Mesenchymal stem cell (in vitro differentiated cells and primary cell): Measurements from ENCODE around the gene VSTM5.
A peak's percentile ranks its signal among the peaks of the same experiment; 100 is the strongest.

Source experiments
- DNase-seq: peaks from one replicate; pipeline ENCODE4 v3.0.0-alpha.2; 2013
- H2AFZ ChIP-seq: one replicate; pipeline ENCODE4 v1.6.1; 2013; ENCODE audit warnings: low read depth, mild to moderate bottlenecking, control low read depth, inconsistent platforms, low read length, moderate library complexity
- H2AK5ac ChIP-seq: 2 replicates; pipeline ENCODE4 v1.6.1; 2013; ENCODE audit warnings: low read length, moderate library complexity, mild to moderate bottlenecking, inconsistent platforms; ENCODE audit not compliant: severe bottlenecking
- H2BK120ac ChIP-seq: one replicate; pipeline ENCODE4 v1.6.1; 2013; ENCODE audit warnings: low read depth, mild to moderate bottlenecking, inconsistent platforms, low read length, moderate library complexity
- H2BK12ac ChIP-seq, 2 experiments: one replicate each; pipeline ENCODE4 v1.6.1; 2013; ENCODE audit warnings: inconsistent platforms in 2 of 2, low read length in 2 of 2, mild to moderate bottlenecking in 2 of 2, moderate library complexity in 2 of 2, control low read depth in 1 of 2
- H2BK15ac ChIP-seq: one replicate; pipeline ENCODE4 v1.6.1; 2013; ENCODE audit warnings: mild to moderate bottlenecking, low read depth, inconsistent platforms; ENCODE audit not compliant: poor library complexity, severe bottlenecking
- H2BK5ac ChIP-seq: 2 replicates; pipeline ENCODE4 v1.6.1; 2013; ENCODE audit warnings: low read depth, mild to moderate bottlenecking, low read length, control low read depth, inconsistent platforms; ENCODE audit not compliant: poor library complexity, severe bottlenecking
- H3K14ac ChIP-seq, 2 experiments: one replicate each; pipeline ENCODE4 v1.6.1; 2013; ENCODE audit warnings: inconsistent platforms in 2 of 2, low read length in 2 of 2, control low read depth in 1 of 2, mild to moderate bottlenecking in 1 of 2, moderate library complexity in 1 of 2
- H3K18ac ChIP-seq, 2 experiments: one replicate each; pipeline ENCODE4 v1.6.1; 2013; ENCODE audit warnings: inconsistent platforms in 2 of 2, low read length in 2 of 2, control low read depth in 1 of 2, low read depth in 1 of 2, mild to moderate bottlenecking in 1 of 2
- H3K23ac ChIP-seq, 2 experiments: one replicate each; pipeline ENCODE4 v1.6.1; 2013; ENCODE audit warnings: inconsistent platforms in 2 of 2, low read length in 2 of 2, mild to moderate bottlenecking in 2 of 2, moderate library complexity in 2 of 2, control low read depth in 1 of 2
- H3K27ac ChIP-seq: 2 replicates; pipeline ENCODE4 v1.5.1; 2013; ENCODE audit warnings: mild to moderate bottlenecking, moderate library complexity, low read length, control low read depth, inconsistent platforms; ENCODE audit not compliant: poor library complexity, severe bottlenecking
- H3K27me3 ChIP-seq, 2 experiments: 2 replicates each; pipeline versions ENCODE4 v1.6.1 to v1.7.0; 2013; ENCODE audit warnings: low read length in 2 of 2, mild to moderate bottlenecking in 2 of 2, moderate library complexity in 2 of 2, control low read depth in 1 of 2, inconsistent platforms in 1 of 2; ENCODE audit not compliant: control insufficient read depth in 1 of 2, insufficient read depth in 1 of 2
- H3K36me3 ChIP-seq, 2 experiments: 2 replicates each; pipeline versions ENCODE4 v1.6.1 to v1.7.0; 2013; ENCODE audit warnings: low read length in 2 of 2, control low read depth in 1 of 2, inconsistent platforms in 1 of 2, low read depth in 1 of 2, mild to moderate bottlenecking in 1 of 2; ENCODE audit not compliant: insufficient read depth in 2 of 2, control insufficient read depth in 1 of 2
- H3K4ac ChIP-seq, 2 experiments: one replicate each; pipeline ENCODE4 v1.6.1; 2013; ENCODE audit warnings: inconsistent platforms in 2 of 2, low read length in 2 of 2, mild to moderate bottlenecking in 2 of 2, moderate library complexity in 2 of 2, control low read depth in 1 of 2, low read depth in 1 of 2
- H3K4me1 ChIP-seq: 2 replicates; pipeline ENCODE4 v1.6.1; 2013; ENCODE audit warnings: low read depth, low read length, control low read depth; ENCODE audit not compliant: control insufficient read depth, insufficient read depth
- H3K4me2 ChIP-seq: 2 replicates; pipeline ENCODE4 v1.6.1; 2013; ENCODE audit warnings: low read length, mild to moderate bottlenecking, inconsistent platforms; ENCODE audit not compliant: poor library complexity, severe bottlenecking
- H3K4me3 ChIP-seq, 2 experiments: 2 replicates each; pipeline versions ENCODE4 v1.5.1 to v1.7.0; 2013; ENCODE audit warnings: low read length in 2 of 2, mild to moderate bottlenecking in 2 of 2, control low read depth in 1 of 2, low read depth in 1 of 2; ENCODE audit not compliant: insufficient read depth in 1 of 2
- H3K79me1 ChIP-seq: replicated peaks from 2 replicates; pipeline ENCODE4 v1.6.1; 2013; ENCODE audit warnings: mild to moderate bottlenecking, control low read depth, low read length, inconsistent platforms; ENCODE audit not compliant: poor library complexity, severe bottlenecking
- H3K9ac ChIP-seq: 2 replicates; pipeline ENCODE4 v1.7.0; 2013; ENCODE audit warnings: mild to moderate bottlenecking, low read length, moderate library complexity
- H3K9me3 ChIP-seq: 2 replicates; pipeline ENCODE4 v1.7.0; 2013; ENCODE audit warnings: mild to moderate bottlenecking, low read length; ENCODE audit not compliant: control insufficient read depth
- H4K8ac ChIP-seq: one replicate; pipeline ENCODE4 v1.6.1; 2013; ENCODE audit warnings: inconsistent platforms, mild to moderate bottlenecking, low read length, moderate library complexity
- H4K91ac ChIP-seq: one replicate; pipeline ENCODE4 v1.6.1; 2013; ENCODE audit warnings: mild to moderate bottlenecking, low read length, inconsistent platforms
- WGBS: methylation state at CpG from one replicate; pipeline ENCODE4 v1.1.7; 2013; ENCODE audit warnings: mixed read lengths; 5-methylcytosine and 5-hydroxymethylcytosine counted together

VSTM5 gene

GRCh38 chr11:93801366-93801765 lies 49.1 kb downstream of the VSTM5 start:
- peaks cover 20% of the 10 kb centered on the region for H3K79me1 ChIP-seq
- no peak overlapping the region for H2AFZ ChIP-seq
- no peak overlapping the region for H3K23ac ChIP-seq
- H3K36me3 ChIP-seq = peaks cover 20 to 90% of the 10 kb centered on the region in 2 experiments
- no peak overlapping the region for H4K91ac ChIP-seq
- no peak overlapping the region for H3K4ac ChIP-seq
- H3K9ac ChIP-seq = no peak overlapping the region
- H2AK5ac ChIP-seq = no peak overlapping the region
- no peaks in the 10 kb centered on the region for H3K27me3 ChIP-seq
- no peak overlapping the region for H3K18ac ChIP-seq
- no peak overlapping the region for H2BK120ac ChIP-seq
- no peak overlapping the region for H2BK5ac ChIP-seq
- no peak for DNase-seq
- no peak overlapping the region for H3K4me2 ChIP-seq
- no peak overlapping the region for H3K27ac ChIP-seq
- H2BK12ac ChIP-seq = no peak overlapping the region
- no peak overlapping the region for H2BK15ac ChIP-seq
- H3K4me3 ChIP-seq = no peak overlapping the region
- no peaks in the 10 kb centered on the region for H3K4me1 ChIP-seq
- H3K14ac ChIP-seq = no peak overlapping the region
- 93% methylated on average over 2 of the region's 2 CpGs for WGBS
- H4K8ac ChIP-seq = no peak overlapping the region
- H3K9me3 ChIP-seq = no peaks in the 10 kb centered on the region

- H3K36me3 ChIP-seq = peaks cover 19 to 95% of the 10 kb centered on the region in 2 experiments
- DNase-seq = no peak
- WGBS = 99% methylated on average over 4 of the region's 6 CpGs
- H2BK5ac ChIP-seq = no peak overlapping the region
- no peak overlapping the region for H3K23ac ChIP-seq
- no peak overlapping the region for H4K8ac ChIP-seq
- H2BK15ac ChIP-seq = no peak overlapping the region
- H3K9me3 ChIP-seq = no peaks in the 10 kb centered on the region
- H3K27ac ChIP-seq = no peak overlapping the region
- H3K4me3 ChIP-seq = no peak overlapping the region
- H3K18ac ChIP-seq = no peak overlapping the region
- H3K9ac ChIP-seq = no peak overlapping the region
- no peak overlapping the region for H2BK120ac ChIP-seq
- no peak overlapping the region for H3K4me2 ChIP-seq
- H3K4me1 ChIP-seq = no peaks in the 10 kb centered on the region
- H2BK12ac ChIP-seq = no peak overlapping the region
- H2AK5ac ChIP-seq = no peak overlapping the region
- no peak overlapping the region for H2AFZ ChIP-seq
- no peak overlapping the region for H4K91ac ChIP-seq
- H3K79me1 ChIP-seq = peaks cover 18% of the 10 kb centered on the region
- H3K4ac ChIP-seq = no peak overlapping the region
- no peak overlapping the region for H3K14ac ChIP-seq
- no peaks in the 10 kb centered on the region for H3K27me3 ChIP-seq
Observed at GRCh38 chr11:93796441-93797231, 53.8 kb downstream of the VSTM5 start.

- no peak overlapping the region for H3K4me3 ChIP-seq
- peaks cover 23 to 84% of the 10 kb centered on the region in 2 experiments for H3K36me3 ChIP-seq
- H4K91ac ChIP-seq = no peak overlapping the region
- no peak for DNase-seq
- H2BK5ac ChIP-seq = no peak overlapping the region
- no peak overlapping the region for H2BK120ac ChIP-seq
- H3K18ac ChIP-seq = no peak overlapping the region
- H2AFZ ChIP-seq = no peak overlapping the region
- no peak overlapping the region for H2BK12ac ChIP-seq
- H3K14ac ChIP-seq = no peak overlapping the region
- WGBS = 84% methylated on average over 4 of the region's 5 CpGs
- no peaks in the 10 kb centered on the region for H3K9me3 ChIP-seq
- no peak overlapping the region for H3K23ac ChIP-seq
- H3K9ac ChIP-seq = no peak overlapping the region
- no peak overlapping the region for H2AK5ac ChIP-seq
- no peak overlapping the region for H2BK15ac ChIP-seq
- peaks cover 13% of the 10 kb centered on the region for H3K79me1 ChIP-seq
- no peak overlapping the region for H4K8ac ChIP-seq
- H3K4ac ChIP-seq = no peak overlapping the region
- H3K27ac ChIP-seq = no peak overlapping the region
- no peaks in the 10 kb centered on the region for H3K4me1 ChIP-seq
- H3K27me3 ChIP-seq = no peaks in the 10 kb centered on the region
- no peak overlapping the region for H3K4me2 ChIP-seq
Observed at GRCh38 chr11:93791493-93791892, 58.9 kb downstream of the VSTM5 start.

GRCh38 chr11:93784935-93785360 lies 65.5 kb downstream of the VSTM5 start:
- no peak overlapping the region for H4K8ac ChIP-seq
- under 1% methylated on average over 13 of the region's 13 CpGs for WGBS

More at GRCh38 chr11:93784935-93785360, 65.5 kb downstream of the VSTM5 start:
- no peak for DNase-seq
- Histone ChIP-seq H3K4me3 (peak overlapping the region; percentile 91 to 99), H2AFZ (no peak overlapping the region), H3K14ac (peak overlapping the region in 1 of 2 experiments; percentile 48), H2AK5ac (no peak overlapping the region), H3K4me1 (peaks cover 5% of the 10 kb centered on the region), H3K4ac (peak overlapping the region in 1 of 2 experiments; percentile 98), H3K18ac (no peak overlapping the region), H3K79me1 (peaks cover 6% of the 10 kb centered on the region), H3K4me2 (peak overlapping the region; percentile 84), H3K9me3 (no peaks in the 10 kb centered on the region), H4K91ac (no peak overlapping the region), H3K36me3 (peaks cover 2 to 20% of the 10 kb centered on the region in 2 experiments), H2BK12ac (peak overlapping the region in 1 of 2 experiments; percentile 42), H3K27me3 (no peaks in the 10 kb centered on the region), H3K9ac (peak overlapping the region; percentile 97), H3K23ac (no peak overlapping the region), H3K27ac (peak overlapping the region; percentile 22), H2BK120ac (no peak overlapping the region), H2BK15ac (no peak overlapping the region), H2BK5ac (no peak overlapping the region)
